Fibroblast of upper back skin (primary cell): ENCODE data around the gene CAMK2D.

Experiments
- DNase-seq: peaks from one replicate; pipeline ENCODE4 v3.0.0-alpha.2; 2013

CAMK2D gene

GRCh38 chr4:113502906-113503305 lies 258.6 kb downstream of the CAMK2D start:
- DNase-seq: no peak

GRCh38 chr4:113502476-113502875 lies 259.1 kb downstream of the CAMK2D start:
- peak; percentile 61 for DNase-seq

GRCh38 chr4:113500424-113500823 lies 261.1 kb downstream of the CAMK2D start:
- DNase-seq: no peak

GRCh38 chr4:113499696-113500095 lies 261.8 kb downstream of the CAMK2D start:
- peak; percentile 83 for DNase-seq

GRCh38 chr4:113499166-113499565 lies 262.4 kb downstream of the CAMK2D start:
- DNase-seq: no peak

GRCh38 chr4:113497154-113497884 lies 264.2 kb downstream of the CAMK2D start:
- no peak for DNase-seq

GRCh38 chr4:113496698-113497097 lies 264.8 kb downstream of the CAMK2D start:
- DNase-seq: no peak

GRCh38 chr4:113495790-113496189 lies 265.7 kb downstream of the CAMK2D start:
- no peak for DNase-seq

GRCh38 chr4:113483131-113483530 lies 278.4 kb downstream of the CAMK2D start:
- DNase-seq: no peak

GRCh38 chr4:113482325-113482724 lies 279.2 kb downstream of the CAMK2D start:
- no peak for DNase-seq

GRCh38 chr4:113481820-113482219 lies 279.7 kb downstream of the CAMK2D start:
- DNase-seq: no peak

GRCh38 chr4:113480109-113480508 lies 281.4 kb downstream of the CAMK2D start:
- DNase-seq: no peak

GRCh38 chr4:113478032-113478431 lies 283.5 kb downstream of the CAMK2D start:
- DNase-seq: no peak

- DNase-seq: no peak
Measured at GRCh38 chr4:113476800-113477199, 284.7 kb downstream of the CAMK2D start.

- peak; percentile 91 for DNase-seq
Measured at GRCh38 chr4:113474017-113474416, 287.5 kb downstream of the CAMK2D start.

- no peak for DNase-seq
Measured at GRCh38 chr4:113472864-113473263, 288.7 kb downstream of the CAMK2D start.

- peak; percentile 26 for DNase-seq
Measured at GRCh38 chr4:113471146-113471860, 290.2 kb downstream of the CAMK2D start.

- no peak for DNase-seq
Measured at GRCh38 chr4:113469926-113470325, 291.6 kb downstream of the CAMK2D start.

GRCh38 chr4:113469023-113469390 lies 292.5 kb downstream of the CAMK2D start:
- DNase-seq: no peak

GRCh38 chr4:113468165-113469022 lies 293.1 kb downstream of the CAMK2D start:
- DNase-seq: peak; percentile 99

GRCh38 chr4:113467581-113467980 lies 294.0 kb downstream of the CAMK2D start:
- DNase-seq: peak; percentile 49

- no peak for DNase-seq
Measured at GRCh38 chr4:113462286-113462685, 299.3 kb downstream of the CAMK2D start.

GRCh38 chr4:113461281-113461680 lies 300.3 kb downstream of the CAMK2D start:
- no peak for DNase-seq

GRCh38 chr4:113457886-113458285 lies 303.7 kb downstream of the CAMK2D start:
- DNase-seq: no peak
